Left forelimb (tissue), 1 donor: ENCODE data around the gene KCNJ4.

Experiments used
- DNase-seq: peaks from one replicate; pipeline ENCODE4 v3.0.0-alpha.2; 2018; ENCODE audit warnings: low spot score

KCNJ4 gene

GRCh38 chr22:38453066-38453672, 1.8 kb downstream of the KCNJ4 start:
- no peak for DNase-seq

DNA sequence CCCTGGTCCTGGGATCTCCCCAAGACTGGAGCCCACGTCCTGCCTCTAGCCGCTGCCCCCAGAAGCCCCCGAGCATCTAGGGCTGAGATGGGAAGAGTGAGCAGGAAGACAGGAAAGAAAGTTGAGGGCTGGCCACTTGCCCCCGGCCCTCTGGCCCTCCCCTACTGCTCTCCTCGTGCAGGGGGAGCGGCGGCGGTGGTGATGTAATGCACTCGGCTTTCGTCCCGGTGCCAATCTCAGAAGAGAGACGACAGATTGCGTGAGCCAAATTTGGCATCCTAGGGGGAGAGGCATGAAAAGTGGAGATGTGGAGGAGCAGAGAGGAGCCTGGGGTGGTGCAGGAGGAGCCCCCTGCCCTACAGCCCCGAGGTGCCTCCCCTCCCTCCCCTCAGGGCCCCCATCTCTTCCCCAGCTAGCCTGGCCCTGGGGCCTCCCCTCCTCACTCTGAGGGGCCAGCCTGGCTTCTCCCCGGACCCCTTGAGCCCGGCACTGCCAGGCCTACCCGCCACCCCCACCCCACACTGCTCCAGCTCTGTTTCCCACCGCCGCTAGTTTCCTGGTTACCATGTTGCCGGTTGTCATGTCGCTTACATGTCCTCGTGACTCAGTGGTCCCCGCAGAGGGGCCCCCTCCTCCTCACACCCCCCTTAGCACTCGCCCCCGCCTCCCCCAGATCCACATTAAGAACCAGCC, 2.5 kb downstream of the KCNJ4 start:
- no peak for DNase-seq

- no peak for DNase-seq
Observed at GRCh38 chr22:38451864-38452263, 3.1 kb downstream of the KCNJ4 start.

DNA sequence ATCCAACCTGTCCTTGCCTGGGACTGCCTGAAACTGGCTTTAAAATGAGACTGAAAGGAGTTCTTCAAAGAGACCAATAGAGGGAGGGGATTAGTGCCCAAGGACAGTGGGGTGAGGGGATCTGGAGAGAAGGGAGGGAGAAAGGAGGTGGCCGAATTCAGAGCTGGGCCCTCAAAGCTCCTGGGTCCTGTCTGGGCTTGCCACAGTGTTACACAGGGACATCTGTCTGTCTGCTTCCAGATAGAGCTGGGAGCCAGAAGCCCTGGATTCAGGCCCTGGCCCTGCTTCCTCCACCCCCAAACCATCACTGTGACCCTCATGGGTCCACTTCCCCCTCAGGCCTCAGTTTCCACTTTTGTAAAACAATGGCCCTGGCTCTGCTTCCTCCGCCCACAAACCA, 3.6 kb downstream of the KCNJ4 start:
- DNase-seq, result no peak

DNA sequence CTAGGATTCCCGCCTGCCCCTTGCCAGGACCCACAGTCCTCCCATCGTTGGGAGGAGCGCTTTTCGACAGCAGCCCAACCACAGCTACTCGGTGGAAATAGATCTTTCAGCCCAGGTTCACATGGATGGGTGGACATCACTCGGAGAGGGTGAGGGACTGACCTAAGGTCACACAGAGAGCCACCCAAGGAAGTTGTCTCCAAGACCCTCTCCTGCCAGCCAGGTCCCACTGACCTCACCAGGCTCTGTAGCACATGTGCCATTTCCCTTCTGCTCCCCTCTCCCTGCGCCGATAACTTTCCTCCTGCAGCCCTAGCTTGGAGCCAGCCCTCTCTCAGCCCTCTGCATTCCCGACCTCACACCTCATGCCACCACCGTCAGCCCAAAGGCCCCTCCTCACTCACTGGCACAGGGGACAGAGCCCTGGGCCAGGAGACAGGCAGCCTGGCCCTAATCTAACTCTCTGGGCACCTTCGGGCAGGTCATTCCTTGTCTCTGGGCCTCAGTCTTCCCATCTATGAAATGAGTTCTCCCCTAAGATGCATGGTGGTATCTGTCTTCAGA, 4.7 kb downstream of the KCNJ4 start:
- no peak for DNase-seq

- no peak for DNase-seq
Observed at GRCh38 chr22:38449776-38450175, 5.2 kb downstream of the KCNJ4 start.

DNA sequence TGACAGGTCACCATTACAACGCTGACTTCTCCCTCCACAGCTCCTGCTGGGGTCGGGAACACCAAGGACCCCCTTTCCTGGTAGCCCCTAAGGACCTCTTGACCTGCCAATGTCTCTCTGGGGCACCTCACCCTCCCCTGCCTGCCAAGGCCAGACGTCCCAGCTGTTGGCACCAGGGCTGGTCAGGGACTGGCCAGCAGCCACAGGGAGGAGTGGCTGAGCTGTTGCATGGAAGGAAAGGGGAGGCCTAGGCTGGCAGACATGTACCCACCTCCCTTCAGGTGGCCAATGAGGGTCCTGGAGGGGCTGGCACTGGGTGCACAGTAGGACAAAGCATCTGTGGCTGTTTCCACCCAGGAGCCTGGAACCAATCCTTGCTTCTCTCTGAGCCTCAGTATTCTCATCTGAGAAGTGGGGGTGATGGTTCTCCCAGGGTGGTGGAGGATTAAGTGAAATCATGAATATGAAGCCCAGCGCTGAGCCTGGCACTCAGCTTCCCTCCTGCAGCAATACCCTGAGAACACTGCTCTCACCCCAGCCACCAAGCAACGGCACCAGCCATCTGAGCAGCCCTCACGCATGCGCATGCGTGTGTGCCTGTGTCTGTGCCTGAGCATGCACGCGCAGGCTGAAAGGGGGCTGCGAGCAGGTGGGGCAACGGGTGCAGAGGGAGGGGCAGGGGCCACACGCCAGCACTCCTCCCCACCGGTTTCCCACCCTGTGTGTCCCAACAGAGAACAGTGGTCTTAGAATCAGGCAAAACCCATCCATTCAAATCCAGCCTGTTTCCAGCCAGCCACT, 5.9 kb downstream of the KCNJ4 start:
- no peak for DNase-seq

DNA sequence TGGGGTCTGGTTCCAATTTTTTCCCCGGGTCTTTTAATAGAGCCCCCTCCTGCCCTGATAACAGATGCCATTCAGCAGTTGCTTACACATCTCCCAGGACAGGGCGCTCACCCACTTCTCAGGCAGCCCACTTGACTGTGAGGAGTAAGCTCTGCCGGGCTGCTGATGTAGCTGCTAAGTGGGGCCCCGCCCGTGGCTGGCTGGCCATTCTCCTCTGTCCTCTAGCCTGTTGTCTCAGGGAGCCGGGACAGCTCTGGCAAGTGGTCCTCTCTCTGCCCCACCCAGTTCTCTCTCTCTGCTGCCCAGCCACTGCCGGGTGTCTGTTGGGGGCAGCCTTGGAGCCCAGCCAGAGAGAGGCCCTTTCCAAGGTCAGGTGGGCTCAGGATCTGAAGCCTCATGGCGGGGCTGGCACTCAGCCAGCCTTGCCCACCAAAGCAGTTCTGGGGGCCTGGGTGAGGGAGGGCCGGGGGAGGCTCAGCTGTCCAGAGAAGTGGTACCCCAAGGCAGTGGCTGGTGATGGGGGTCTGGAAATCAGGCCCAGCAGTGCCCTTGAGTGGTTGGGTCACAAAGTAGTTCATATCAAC, 8.9 kb downstream of the KCNJ4 start:
- no peak for DNase-seq

GRCh38 chr22:38444783-38445182, 10.2 kb downstream of the KCNJ4 start:
- no peak for DNase-seq

- no peak for DNase-seq
Observed at GRCh38 chr22:38443628-38444521, 11.1 kb downstream of the KCNJ4 start.

- no peak for DNase-seq
Observed at GRCh38 chr22:38442967-38443627, 11.9 kb downstream of the KCNJ4 start.

GRCh38 chr22:38441620-38442287, 13.2 kb downstream of the KCNJ4 start:
- no peak for DNase-seq

DNA sequence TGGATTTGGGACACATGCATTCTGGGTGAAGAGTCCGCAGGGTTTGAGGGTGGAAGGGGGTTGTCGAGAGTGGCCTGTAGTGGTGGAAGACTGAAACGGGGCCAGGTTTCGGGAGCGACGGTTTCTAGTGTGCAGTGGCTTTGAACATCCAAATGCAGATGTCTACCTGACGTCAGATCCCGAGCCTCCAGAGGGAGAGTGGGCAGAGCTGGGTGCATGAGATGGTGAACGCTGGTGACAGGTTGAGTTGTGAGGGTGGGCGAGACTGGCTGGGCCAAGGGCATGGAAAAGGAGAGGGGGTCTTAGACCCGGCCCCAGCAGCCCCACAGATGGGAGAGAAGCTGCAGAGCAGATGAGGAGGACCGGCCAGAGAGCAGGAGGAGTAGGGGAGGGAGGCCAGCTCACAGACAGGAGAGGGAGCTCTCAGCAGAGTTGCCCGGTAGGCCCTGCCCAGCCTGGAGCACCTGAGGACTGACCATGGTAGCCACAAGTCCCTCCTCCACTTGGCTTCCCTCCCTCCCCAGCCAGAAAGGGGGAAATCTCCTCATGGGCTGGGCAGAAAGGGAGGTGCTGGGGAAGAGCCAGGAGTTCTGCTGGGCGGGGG, 14.2 kb downstream of the KCNJ4 start:
- no peak for DNase-seq

DNA sequence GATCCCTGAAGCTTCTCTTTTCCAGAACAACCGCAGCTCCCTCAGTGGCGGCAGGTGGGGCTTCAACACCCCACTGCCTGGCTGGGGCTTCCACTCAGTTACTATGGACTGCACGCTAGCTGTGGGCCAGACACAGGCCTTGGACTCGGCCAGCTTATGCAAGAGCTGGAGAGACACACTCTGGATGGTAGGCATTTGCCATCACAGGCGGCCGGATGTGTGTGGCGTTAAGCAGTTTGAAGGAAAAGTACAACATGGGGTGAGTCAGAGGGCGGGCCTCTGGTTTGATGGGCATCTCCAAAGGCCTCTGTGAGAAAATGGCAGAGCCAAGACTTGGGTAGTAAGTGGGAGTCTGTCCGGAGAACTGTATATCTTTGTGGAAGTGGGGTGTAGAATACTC, 17.6 kb downstream of the KCNJ4 start:
- DNase-seq, result no peak

DNA sequence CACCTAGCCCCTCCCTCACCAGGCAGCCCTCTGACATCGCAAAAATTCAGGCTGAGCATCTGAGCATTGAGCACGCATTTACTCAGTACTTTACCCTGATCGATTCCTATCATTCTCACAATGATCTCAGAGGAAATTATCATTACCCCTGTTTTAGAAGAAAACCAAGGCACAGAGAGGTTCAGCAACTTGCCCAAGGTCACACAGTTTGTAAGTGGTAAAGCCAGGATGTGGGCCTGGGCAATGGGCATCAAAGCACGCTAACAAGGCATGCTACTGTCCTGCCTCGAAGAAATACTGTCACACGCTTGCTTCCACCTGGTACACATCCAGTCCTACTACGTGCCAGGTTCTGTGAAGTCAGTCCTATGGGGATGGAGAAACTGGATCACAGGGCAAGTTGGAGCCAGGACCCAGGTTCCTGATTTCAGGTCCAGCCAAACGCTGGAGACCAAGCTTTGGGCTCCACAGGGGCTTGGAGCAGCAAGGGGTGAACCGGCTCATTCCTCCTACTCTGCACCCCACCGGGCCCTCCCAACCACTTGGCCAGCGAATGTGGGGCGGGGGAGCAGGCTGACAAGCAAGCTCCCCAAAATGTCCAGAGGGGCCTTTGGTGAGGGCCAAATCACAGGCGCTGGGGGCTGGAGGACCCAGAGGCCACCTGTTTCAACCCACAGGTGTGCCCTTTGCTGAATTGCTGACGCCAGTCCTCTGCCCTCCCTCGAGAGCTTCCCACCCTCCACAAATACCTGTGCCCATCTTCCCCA, 18.2 kb downstream of the KCNJ4 start:
- DNase-seq, result no peak

DNA sequence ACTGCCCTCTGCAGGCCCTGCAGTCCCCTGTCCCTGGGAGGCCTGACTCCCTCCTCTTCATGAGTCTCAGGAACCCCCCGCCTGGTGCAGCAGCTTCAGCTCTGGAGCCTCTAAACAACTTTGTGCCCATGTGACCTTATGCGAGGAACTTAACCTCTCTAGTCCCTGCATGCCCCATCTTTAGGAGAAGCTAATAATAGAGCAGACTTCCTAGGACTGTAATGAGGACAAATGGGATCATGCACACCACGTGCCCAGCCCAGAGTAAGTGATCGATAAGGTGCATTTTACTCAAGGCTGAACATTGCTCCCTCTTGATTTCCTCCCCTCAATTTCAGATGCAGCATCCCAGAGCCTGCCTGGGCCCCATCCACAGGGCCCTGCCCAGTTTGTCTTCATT, 19.0 kb downstream of the KCNJ4 start:
- no peak for DNase-seq

DNA sequence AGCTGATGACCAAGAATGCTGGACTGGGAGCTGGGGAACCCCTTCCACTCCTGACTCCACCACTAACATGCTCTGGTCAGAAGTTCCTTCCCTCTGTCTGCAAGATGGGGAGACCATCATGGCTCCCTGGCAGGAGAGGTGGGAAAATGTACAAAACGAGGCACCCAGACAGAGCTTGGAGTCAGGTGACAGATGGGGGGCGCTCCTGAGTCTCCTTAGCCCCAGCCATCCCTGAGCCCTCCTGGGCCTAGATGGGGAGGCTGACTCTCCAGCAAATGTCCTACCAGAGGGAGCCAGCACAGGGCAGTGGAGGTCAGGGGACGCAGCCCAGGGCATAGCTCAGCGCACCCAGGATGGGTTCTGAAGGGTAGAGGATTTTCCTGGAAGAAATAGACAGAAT, 20.0 kb downstream of the KCNJ4 start:
- DNase-seq, result no peak

DNA sequence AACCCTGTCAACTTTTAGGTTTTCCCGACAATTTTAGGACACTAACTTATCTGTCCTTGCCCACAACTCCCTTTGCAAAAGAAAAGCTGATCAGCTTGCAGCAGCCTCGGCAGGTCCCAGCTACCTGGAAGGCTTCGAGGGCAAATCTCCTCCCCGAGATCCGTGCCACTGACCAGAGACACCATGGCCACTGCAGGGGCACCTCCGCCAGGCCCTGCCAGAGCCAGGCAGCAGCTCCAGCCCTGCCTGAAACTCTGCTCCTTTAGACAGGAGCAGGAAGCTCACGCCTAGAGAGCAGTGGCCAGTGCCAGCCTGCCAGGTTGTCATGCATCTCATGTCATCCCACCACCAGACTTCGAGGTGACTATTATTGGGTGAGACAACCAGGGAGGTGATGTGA, 21.1 kb downstream of the KCNJ4 start:
- DNase-seq, result no peak

- no peak for DNase-seq
Observed at GRCh38 chr22:38432264-38432663, 22.7 kb downstream of the KCNJ4 start.
